NCI-H510A treated with DMSO at 0.1 percent for 48 hours (cell line): ENCODE results near the gene TMEM30B.

Experiments used
- DNase-seq: peaks from one replicate; lab custom pipeline; 2025; lab: John Stamatoyannopoulos, UW

TMEM30B gene

DNA sequence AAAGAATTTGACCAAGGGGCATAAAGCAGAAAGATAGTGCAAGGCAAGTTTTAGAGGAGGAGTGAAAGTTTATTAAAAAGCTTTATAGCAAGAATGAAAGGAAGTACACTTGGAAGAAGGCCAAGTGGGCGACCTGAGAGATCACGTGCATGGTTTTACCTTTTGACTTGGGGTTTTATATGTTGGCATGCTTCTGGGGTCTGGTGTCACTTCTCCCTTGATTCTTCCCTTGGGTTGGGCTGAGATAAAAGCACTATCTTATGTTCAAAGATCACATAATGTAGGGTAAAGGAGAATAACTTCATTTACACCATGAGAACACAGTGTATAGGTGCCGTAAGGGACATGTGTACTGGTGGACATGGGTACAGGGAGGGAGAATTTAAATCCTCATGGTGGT is 17.7 kb upstream of the TMEM30B start:
- no peak for DNase-seq

DNA sequence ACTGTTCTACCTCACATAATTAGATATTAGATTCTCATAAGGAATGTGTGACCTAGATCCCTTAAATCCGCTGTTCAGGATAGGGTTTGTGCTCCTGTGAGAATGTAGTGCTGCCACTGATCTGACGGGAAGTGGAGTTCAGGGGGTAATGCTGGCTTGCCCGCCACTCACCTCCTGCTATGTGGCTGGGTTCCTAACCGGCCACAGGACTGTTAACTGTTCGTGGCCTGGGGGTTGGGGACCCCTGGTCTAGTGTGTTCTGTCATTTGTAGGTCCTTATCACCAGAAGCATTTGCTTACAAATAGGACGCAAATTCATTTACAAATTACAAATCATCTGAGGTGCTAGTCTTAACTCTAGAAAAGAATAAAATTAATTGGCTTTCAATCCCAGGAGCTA is 16.4 kb upstream of the TMEM30B start:
- DNase-seq, result no peak

DNA sequence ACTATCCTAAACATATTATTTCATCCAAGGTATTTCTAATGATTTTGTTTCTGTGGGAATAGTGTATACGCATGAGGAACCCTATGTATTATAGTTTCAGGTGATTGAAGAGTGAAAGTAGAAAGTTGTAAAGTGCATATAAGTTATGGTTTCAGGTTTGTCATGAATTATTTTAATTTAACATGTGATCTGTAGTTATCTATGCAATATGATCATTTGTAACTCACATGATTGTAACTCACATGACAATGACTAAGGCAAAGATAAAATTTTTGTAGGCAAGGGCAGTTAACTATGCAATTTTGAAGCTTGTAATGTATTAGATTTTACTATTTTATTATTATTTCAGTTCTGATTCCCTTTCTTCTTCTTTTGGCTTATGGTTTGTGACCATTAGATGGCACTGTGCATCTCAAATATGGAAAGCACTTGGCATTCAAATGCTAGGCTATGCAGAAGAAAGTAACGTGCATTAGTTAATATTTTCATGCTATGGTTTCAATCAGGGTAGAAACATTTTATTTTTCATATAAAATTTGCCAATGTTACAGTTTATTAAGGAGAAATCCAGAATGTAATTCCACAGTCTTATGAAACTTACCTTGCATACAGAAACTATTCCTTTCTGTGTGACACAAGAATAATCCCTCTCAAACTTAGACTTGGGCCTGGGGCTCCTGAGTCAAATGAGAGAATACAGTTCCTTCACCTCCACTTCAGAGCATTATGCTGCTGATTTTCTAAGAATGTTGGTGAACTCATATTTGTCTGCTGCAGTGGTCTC is 15.8 kb upstream of the TMEM30B start:
- peak; percentile 19 for DNase-seq

DNA sequence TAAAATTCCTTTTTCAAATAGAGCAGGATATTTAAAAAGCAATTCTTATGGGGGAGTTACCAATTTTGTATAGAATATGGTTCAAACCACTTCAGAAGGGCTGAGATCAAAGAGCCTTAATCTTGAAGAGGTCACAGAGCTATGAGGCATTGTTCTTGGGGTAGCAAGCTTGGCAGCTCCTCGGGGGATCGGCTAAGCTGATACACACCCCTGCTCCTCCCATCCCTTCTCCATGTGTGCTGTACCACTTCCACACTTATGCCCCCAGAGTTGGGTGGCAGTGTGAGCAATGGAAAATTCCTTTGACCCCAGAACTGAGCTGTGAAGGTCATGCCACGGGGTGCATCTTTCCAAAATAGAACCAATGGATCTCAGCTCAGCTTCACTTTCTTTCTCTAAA is 15.0 kb upstream of the TMEM30B start:
- no peak for DNase-seq

DNA sequence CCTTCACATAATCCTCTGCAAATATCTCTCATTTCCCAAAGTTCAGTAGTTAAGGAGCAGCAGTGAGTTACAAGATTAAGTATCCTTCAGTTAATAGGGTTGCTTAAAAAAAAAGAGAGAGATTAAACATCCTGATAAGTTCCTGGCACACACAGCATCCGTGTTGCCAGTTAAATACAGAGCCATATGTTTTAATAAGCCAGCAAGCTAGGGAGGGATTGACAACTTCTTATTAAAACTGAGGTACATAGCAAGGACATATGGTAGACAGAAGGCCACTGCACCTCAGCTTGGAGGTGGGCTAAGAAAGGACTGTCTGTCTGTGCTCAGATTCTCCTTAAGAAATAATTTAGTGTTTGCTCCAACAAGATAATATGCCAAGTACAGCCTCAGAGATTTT is 9.6 kb upstream of the TMEM30B start:
- no peak for DNase-seq

DNA sequence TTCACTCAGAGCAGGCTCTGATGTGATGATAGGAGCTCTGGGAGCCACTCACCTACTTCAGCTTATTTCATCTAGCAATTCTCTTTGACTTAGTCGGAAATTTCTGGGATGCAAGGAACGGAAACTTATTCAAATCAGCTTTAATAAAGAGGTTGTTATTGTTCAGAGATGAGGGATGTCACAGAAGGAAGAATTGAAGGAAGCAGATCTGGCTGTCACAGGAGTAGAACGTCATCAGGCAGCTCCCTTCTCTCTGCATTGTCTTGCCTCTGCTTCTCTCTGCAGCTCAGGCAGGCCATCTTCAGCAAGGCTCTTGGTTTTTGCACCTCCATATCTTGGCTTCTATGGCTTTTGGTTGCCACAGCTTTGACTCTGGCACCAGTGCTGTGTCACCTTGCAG is 7.6 kb upstream of the TMEM30B start:
- no peak for DNase-seq

DNA sequence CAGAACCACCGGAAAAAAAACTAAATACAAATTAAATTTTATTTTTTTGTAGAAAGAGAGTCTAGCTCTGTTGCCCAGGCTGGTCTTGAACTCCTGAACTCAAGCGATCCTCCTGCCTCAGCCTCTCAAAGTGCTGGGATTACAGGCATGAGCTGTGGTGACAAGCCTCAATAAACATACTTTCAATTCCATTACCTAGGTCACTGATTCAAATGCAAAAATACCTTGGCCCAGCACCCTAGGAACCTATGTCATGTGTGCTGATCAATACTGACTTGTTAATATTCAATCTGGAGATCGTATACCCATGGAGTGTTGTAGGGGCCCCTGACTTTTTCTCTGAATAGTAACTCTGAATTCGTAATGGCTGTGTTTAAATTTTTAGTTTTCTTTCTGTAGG is 7.1 kb upstream of the TMEM30B start:
- DNase-seq, result no peak

DNA sequence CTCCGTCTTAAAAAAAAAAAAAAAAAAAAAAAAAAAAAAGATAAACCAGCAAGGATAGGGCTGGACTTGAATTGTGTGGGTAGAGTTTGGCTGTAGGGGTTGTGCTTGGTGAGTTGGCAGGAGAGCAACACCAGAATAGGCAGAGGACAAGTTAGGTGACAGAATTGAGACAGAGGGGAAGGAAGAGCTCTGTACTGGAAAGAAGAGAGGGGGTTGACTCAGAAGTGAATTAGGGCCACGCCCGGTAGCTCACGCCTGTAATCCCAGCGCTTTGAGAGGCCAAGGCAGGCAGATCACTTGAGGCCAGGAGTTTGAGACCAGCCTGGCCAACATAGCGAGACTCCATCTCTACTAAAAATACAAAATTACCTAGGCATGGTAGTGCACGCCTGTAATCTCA is 6.1 kb upstream of the TMEM30B start:
- no peak for DNase-seq

DNA sequence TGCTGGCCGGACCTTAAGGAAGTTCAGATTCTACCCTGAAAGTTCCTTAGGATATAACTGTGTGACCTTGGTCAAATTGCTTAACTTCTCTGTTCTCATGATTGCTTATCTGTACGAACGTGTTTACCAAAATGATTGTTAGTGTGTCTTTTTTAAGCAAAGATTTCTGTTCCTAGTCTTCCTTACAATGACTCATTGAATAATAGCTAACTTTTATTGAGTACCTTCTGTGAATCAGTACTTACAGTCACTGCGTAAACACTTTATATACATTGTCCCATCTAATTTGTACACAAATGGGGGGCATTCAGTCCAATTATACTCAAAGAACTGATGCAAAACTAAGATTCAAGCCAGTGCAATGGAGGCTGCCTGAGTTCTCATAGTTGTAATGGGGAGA is 4.2 kb upstream of the TMEM30B start:
- DNase-seq, result no peak

DNA sequence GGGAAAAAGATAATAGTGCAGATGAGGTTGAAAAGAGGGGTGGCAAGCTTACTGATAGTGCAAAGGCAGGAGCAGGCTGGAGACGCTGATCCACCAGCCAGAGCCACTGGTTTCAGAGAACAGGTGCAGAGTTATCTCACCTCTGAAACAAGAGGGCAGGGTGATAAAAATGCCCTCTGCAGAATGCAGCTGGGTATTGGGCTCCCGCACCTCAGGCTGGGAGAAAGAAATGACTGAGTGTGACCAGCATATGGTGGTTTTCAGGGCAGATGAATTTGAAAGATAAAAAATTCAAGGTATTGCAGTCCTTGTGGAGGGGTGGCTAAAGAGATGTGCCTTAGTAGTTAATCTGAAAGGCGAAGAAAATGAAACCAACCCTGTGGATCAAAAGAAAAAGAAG is 2.9 kb upstream of the TMEM30B start:
- no peak for DNase-seq

DNA sequence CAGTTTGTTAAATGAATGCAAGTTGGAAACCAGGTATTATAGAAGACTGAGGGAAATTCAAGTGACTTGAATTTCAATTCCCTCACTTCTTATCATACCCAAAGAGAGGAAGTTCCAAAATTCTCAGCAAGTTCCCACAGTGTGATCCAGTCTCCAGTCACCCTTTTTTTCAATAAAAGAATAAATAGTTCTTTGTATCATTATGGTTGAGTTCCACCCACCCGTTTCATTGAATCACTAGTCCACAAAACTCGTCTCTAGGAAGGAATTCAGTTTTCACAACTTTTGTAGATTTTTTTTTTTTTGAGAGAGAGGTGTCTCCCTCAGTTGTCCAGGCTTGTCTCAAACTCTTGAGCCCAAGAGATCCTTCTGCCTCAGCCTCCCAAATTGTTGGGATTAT is 1.6 kb upstream of the TMEM30B start:
- no peak for DNase-seq

DNA sequence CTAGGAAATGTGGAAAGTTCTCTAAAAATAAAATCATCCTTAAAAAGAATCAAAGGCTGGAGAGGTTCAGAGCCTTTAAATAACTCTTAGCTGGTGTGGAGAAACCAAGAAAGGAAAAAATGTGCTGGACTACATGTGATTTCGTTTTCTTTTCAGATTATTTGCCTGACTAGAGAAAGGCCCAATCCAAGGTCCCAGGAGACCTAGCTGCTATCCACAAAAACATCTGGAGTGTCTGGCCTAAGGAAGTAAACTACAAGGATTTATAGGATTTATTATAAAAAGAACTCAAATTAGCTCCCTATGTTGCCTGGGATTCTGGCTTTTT is 774 bp upstream of the TMEM30B start:
- no peak for DNase-seq

DNA sequence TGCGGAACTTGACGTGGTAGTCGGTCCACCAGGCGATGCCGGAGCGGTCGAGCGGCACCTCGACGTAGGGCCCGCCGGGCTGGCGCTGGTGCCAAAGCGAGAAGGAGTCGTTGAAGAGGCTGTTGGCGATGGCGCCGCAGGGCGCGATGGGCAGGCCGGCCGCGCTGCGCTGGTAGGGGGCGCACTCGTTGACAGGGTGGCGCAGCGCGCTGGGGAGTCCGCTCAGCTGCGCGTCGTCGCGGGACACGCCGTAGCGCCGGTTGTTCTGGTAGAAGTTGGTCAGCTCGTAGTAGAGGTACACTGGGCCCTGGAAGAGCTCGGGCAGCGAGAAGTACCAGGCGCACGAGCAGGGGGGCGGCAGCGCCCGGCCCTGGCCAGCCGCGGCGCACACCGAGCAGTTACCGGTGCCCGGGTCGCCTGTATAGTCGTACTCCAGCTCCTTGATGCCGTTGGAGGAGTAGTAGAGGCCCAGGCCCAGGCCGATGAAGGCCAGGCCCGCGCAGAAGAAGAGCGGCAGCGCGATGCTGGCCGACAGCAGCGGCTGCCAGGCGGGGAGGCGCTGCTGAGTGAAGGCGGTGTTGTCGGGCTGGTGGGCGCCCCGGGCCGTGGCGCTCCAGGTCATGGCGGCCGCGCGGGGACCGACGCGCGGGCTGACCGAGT is 482 bp downstream of the TMEM30B start:
- peak; percentile 74 for DNase-seq

DNA sequence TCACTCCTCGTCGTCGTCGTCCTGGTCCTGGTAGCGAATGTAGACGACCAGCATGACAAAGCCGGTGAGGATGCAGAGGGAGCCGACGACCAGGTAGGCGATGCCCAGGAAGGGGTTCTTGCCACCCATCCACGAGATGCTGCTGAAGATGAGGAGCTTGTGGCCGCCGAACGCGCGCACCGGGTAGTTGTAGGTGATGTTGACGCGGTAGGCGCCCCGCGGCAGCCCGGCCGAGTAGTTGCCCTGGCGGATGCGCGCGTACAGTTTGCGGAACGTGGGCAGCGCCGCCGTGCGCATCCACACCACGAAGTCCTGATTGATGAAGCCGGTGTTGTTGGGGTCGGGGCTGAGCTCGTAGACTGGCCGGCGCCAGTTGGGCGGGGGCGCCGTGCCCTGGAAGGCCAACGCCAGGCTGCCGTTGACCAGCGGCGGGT is 1.0 kb downstream of the TMEM30B start:
- peak; percentile 47 for DNase-seq

DNA sequence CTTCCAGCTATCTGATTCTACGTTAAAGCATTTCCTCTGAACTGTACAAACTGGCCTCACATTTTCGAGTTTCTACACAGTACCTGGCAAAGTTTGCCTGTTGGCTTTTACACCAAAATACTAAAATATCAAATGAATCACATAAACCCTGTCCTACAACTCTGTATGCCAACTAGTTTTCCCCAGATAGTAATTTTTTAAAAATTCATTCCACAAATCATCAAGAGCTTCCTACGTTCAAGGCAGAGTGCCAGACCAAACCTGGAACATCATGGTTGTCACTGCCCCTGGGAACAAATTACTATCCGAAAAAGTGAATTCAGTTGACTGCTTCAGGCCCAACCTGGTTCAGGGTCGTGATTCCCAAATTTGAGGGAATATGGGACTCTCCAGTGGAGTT is 2.1 kb downstream of the TMEM30B start:
- no peak for DNase-seq

DNA sequence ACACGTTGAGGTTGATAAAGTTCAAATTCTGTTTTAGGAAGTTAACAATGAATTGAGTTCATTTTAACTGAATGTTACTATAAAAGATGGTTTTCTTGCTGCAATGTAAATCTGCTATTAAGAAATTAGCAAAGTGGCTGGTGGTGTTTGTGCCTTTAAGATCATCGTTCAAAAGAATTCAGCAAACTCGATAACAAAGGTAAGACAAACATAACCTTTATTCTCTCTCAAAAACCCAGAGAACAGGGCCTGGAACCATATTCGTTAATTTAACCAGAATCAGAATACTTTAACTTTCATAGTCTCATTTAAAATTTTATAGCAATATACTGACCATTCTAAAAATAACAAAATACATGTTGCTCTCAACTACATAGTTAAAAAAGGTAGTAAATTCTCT is 3.4 kb downstream of the TMEM30B start:
- no peak for DNase-seq

DNA sequence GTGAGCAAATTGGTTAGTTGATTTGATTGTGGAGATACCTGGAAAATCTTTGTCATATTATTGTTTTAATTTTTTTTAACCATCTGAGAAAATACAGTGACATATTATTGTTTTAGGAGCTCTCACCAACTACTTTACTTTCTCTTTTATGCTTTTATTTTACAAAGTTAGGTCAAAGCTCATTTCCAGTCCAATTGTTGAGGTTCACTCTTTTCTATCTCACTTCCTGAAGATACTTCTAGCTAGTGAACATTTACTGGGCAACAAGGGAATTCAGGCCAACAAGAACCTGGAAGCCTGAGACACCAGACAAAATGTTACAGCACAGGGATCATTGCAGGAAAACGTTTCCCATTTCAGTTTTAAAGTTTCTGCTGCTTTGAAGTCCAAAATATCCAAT is 3.9 kb downstream of the TMEM30B start:
- no peak for DNase-seq

DNA sequence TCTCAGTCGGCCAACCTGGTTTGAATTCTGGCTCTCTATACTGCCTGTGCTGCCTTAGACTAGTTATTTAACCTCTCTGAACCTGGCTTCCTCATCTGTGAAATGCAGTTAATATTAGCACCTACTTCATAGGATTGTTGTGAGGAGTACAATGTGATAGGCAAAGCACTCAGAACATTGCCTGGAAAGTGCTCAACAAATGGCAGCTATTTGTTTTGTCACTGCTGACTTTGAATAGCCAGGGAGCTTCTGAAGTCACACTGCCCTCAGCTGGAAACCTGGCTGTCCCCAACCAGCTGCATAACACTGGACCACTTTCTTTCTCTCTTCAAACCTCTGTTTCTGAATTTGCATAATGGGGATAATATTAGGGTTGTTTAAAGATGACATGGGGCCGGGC is 9.6 kb downstream of the TMEM30B start:
- no peak for DNase-seq

DNA sequence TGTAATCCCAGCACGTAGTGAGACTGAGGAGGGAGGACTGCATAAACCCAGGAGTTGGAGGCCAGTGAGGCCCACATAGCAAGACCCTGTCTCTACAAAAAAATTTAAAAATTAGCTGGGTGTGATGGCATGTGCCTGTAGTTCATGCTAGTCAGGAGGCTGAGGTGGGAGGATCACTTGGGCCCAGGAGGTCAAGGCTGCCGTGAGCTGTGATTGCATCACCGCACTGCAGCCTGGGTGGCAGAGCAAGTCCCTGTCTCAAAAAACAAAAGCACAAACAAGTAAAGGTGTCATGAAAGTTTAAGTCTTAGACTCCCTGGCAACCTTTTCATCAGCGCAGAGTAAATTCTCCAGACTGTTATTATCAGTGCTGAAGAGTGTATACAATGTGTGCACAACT is 10.4 kb downstream of the TMEM30B start:
- no peak for DNase-seq

DNA sequence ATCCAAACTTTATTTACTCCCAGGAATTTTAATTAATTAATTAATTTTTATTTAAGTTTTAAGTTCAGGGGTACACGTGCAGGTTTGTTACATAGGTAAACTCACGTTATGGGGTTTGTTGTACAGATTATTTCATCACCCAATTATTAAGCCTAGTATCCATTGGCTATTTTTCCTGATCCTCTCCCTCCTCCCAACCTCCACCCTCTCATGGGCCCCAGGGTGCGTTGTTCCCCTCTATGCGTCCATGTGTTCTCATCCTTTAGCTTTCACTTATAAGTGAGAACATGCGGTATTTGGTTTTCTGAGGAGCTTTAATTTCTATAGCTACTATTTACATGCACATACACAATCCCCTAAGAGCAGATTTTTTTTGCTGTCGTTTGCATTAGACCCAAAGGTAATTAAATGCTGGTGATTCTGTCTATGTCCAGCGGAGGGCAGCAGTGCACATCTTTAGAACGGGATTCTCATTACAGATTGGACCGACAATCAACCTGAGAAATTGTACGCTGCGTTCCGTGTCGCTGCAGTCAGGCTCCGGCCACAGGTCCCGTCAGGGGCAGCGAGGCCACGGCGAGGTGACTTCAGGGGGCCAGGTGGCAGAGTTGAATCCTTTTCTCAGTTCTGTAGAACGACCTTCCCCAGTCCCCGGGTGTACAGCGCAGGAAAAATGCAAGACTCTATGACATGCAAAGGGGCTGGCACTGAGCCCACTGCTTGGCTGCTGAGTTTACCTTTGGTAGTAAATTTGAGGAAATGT is 11.6 kb downstream of the TMEM30B start:
- peak; percentile 92 for DNase-seq

DNA sequence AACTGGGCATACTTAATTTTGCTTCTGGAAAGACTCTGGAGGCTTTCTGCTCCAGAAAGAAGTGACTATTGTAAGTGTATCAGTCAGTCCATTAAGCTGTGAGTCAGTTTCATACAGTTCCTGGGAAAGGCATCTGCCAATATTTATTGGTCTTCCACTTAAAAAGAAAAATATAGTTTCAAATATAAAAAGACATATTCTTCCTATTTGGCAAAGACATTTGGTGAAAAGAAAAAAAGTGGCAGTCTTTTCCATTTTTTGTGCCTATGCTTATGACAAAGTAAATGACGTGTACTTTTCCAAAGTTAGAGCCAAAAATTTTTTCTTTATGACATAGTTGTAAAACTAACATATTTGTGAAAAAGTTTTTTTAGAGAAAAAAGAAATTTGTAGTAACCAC is 12.3 kb downstream of the TMEM30B start:
- no peak for DNase-seq

DNA sequence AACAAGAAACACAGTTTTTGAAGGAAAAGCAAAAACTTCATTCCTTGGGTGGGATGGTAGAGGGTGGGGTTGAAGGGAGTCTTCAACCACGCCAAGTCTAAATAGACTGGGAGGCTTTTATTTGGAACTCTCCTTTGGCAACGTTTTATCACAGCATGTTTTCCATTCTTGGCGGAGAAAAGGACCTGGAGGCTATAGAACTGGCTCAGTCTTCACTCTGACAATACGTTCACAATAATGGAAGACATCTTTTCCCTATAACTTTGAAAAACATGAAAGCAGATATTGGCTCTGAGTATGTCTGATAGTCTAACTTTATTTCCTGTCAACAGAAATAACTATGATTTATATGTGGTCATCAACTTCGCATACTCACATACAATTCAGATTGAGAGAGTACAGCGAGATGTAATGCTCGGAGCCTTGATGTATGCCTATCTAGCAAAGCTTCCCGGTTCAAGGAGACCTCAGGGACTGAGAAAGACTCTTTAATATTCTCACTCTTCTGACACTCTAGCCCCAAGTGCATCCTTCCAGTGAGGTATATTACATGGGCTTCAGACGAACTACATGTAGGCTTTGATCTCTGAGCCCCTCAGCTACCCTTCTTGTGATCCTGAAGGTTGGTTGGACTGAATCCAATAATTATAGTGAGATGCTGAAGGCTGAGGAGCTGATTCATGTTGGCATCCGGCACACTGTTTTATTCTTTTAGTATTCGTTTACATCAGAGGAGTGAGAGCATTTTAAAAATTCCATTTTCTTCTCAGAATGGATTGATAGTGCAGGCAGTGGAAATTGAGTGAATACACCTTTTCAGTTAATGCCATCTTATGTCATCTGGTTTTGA is 14.0 kb downstream of the TMEM30B start:
- DNase-seq, result no peak
